NB4 (cell line): ENCODE data around the gene NPAS3.

Source experiments
- DNase-seq: peaks from one replicate; pipeline ENCODE4 v3.0.0; 2010; ENCODE audit warnings: low read depth
- H3K4me3 ChIP-seq: one replicate; pipeline ENCODE4 v1.5.1; 2011; ENCODE audit warnings: mild to moderate bottlenecking, low read depth, low read length, moderate library complexity
- CTCF ChIP-seq: IDR thresholded peaks from one replicate; pipeline ENCODE4 v1.5.1; 2012; ENCODE audit warnings: low read depth, low read length
- MAX ChIP-seq: IDR thresholded peaks from 2 replicates; pipeline ENCODE4 v1.6.1; 2011; ENCODE audit warnings: low read depth, low read length
- MYC ChIP-seq: IDR thresholded peaks from 2 replicates; pipeline ENCODE4 v1.6.1; 2011; ENCODE audit warnings: low read depth, low read length
- POLR2A ChIP-seq: IDR thresholded peaks from 2 replicates; pipeline ENCODE4 v1.6.1; 2011; ENCODE audit warnings: mild to moderate bottlenecking; ENCODE audit not compliant: insufficient read length; ENCODE audit errors: extremely low read depth

Gene NPAS3

GRCh38 chr14:33643426-33644181 lies 704.9 kb downstream of the NPAS3 start:
- no peak overlapping the region for H3K4me3 ChIP-seq
- no peak for TF ChIP-seq MYC
- no peak for TF ChIP-seq POLR2A
- TF ChIP-seq CTCF: no peak
- no peak for TF ChIP-seq MAX
- no peak for DNase-seq

GRCh38 chr14:33646692-33647260 lies 708.1 kb downstream of the NPAS3 start:
- H3K4me3 ChIP-seq: no peak overlapping the region
- DNase-seq: no peak
- TF ChIP-seq MYC: no peak
- TF ChIP-seq CTCF: no peak
- TF ChIP-seq MAX: no peak
- no peak for TF ChIP-seq POLR2A

- TF ChIP-seq POLR2A (no peak), MYC (no peak), MAX (no peak), CTCF (no peak)
- DNase-seq: peak; percentile 1
- H3K4me3 ChIP-seq: no peak overlapping the region
These were observed 708.7 kb downstream of the NPAS3 start for GRCh38 chr14:33647385-33647786.

GRCh38 chr14:33650430-33650829 lies 711.8 kb downstream of the NPAS3 start:
- no peak overlapping the region for H3K4me3 ChIP-seq
- TF ChIP-seq MYC: no peak
- TF ChIP-seq POLR2A: no peak
- TF ChIP-seq MAX: no peak
- no peak for TF ChIP-seq CTCF

GRCh38 chr14:33652566-33653307 lies 714.1 kb downstream of the NPAS3 start:
- H3K4me3 ChIP-seq: no peak overlapping the region
- TF ChIP-seq MAX (no peak), POLR2A (no peak), MYC (no peak), CTCF (no peak)
- DNase-seq: no peak

More at GRCh38 chr14:33650430-33650829, 711.8 kb downstream of the NPAS3 start:
- no peak for DNase-seq
